Measurements from ENCODE around the gene SCNN1A.

SCNN1A gene

DNA sequence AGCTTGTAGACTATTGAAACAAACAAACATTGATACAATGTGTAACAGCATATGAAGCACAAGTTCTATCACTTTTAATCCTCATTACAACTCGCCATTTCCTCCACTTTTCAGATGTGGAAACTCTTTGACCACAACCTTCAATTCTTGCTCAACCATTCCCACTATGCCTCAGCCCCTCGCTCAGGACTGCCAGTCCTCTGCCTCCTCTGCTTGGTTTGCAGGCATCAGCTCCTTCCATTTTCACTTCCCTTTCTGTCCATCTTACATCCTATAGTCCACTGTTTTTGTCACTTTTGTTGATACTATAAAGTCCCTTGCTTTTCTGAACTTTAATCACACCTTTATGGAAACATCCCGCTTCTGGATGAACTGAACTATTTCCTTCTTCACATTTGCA is 41.2 kb upstream of the SCNN1A start:
- Histone ChIP-seq H3K4me2 (ENCODE audit: low read depth, low read length, poor library complexity, severe bottlenecking) (no peak overlapping the region), H3K36me3 (ENCODE audit: low read length) (no peaks in the 10 kb centered on the region), H3K27ac (ENCODE audit: low read depth, low read length) (no peak overlapping the region), H3K27me3 (ENCODE audit: low read length) (no peaks in the 10 kb centered on the region), H2AFZ (ENCODE audit: low read depth, low read length, severe bottlenecking) (no peak overlapping the region), H3F3A (ENCODE audit: insufficient read depth) (no peaks in the 10 kb centered on the region), H3K4me3 (ENCODE audit: insufficient read depth, low read length, poor library complexity, severe bottlenecking) (no peak overlapping the region), H3K9ac (ENCODE audit: low read length) (no peak overlapping the region), H4K20me1 (ENCODE audit: low read depth, low read length) (no peaks in the 10 kb centered on the region), H3K9me2 (replicated peaks; ENCODE audit: insufficient read depth, low read length) (no peaks in the 10 kb centered on the region), H3K9me3 (ENCODE audit: insufficient read depth, low read length) (no peaks in the 10 kb centered on the region), H3K79me2 (ENCODE audit: insufficient read depth, low read length) (no peaks in the 10 kb centered on the region)
- TF ChIP-seq, protein P1, sequence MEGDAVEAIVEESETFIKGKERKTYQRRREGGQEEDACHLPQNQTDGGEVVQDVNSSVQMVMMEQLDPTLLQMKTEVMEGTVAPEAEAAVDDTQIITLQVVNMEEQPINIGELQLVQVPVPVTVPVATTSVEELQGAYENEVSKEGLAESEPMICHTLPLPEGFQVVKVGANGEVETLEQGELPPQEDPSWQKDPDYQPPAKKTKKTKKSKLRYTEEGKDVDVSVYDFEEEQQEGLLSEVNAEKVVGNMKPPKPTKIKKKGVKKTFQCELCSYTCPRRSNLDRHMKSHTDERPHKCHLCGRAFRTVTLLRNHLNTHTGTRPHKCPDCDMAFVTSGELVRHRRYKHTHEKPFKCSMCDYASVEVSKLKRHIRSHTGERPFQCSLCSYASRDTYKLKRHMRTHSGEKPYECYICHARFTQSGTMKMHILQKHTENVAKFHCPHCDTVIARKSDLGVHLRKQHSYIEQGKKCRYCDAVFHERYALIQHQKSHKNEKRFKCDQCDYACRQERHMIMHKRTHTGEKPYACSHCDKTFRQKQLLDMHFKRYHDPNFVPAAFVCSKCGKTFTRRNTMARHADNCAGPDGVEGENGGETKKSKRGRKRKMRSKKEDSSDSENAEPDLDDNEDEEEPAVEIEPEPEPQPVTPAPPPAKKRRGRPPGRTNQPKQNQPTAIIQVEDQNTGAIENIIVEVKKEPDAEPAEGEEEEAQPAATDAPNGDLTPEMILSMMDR (IDR thresholded peaks at IDR 0.05; ENCODE audit: insufficient read depth, low read length, poor library complexity, severe bottlenecking): no peak
- TF ChIP-seq EZH2phosphoT487 (conservative IDR thresholded peaks at IDR 0.05; ENCODE audit: low read length): no peak

- H3K27me3 ChIP-seq (ENCODE audit: low read length): no peaks in the 10 kb centered on the region
- H2AFZ ChIP-seq (ENCODE audit: low read depth, low read length, severe bottlenecking): no peak overlapping the region
- H3K9me2 ChIP-seq (replicated peaks; ENCODE audit: insufficient read depth, low read length): no peaks in the 10 kb centered on the region
- no peak overlapping the region for H3K4me2 ChIP-seq (ENCODE audit: low read depth, low read length, poor library complexity, severe bottlenecking)
- no peaks in the 10 kb centered on the region for H4K20me1 ChIP-seq (ENCODE audit: low read depth, low read length)
- H3K9ac ChIP-seq (ENCODE audit: low read length): no peak overlapping the region
- no peaks in the 10 kb centered on the region for H3K36me3 ChIP-seq (ENCODE audit: low read length)
- TF ChIP-seq, protein P1 (IDR thresholded peaks at IDR 0.05; ENCODE audit: insufficient read depth, low read length, poor library complexity, severe bottlenecking): no peak
- no peak for TF ChIP-seq EZH2phosphoT487 (conservative IDR thresholded peaks at IDR 0.05; ENCODE audit: low read length)
- no peaks in the 10 kb centered on the region for H3F3A ChIP-seq (ENCODE audit: insufficient read depth)
- H3K79me2 ChIP-seq (ENCODE audit: insufficient read depth, low read length): no peaks in the 10 kb centered on the region
- H3K4me3 ChIP-seq (ENCODE audit: insufficient read depth, low read length, poor library complexity, severe bottlenecking): no peak overlapping the region
- H3K27ac ChIP-seq (ENCODE audit: low read depth, low read length): no peak overlapping the region
- no peaks in the 10 kb centered on the region for H3K9me3 ChIP-seq (ENCODE audit: insufficient read depth, low read length)
Observed at GRCh38 chr12:6407236-6407954, 32.0 kb upstream of the SCNN1A start.

DNA sequence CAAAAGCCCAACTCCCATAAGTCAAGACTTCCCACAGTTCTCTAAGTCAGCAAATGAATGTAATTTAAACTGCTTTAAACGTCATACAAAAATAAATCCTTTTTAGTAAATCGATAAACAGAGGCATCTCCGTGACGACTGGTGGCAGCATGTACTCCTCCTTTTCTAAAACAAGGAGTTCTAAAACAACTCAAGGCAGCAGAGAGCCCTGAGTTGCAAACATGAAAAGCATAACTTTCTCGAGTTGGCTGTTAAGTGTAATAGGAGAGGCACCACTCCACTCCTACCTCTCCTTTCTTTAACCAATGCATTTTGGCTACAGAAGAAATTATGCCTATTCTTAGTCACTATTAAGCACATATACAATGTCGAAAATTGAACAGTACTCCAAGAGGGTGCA is 30.6 kb upstream of the SCNN1A start:
- H3K9me2 ChIP-seq (replicated peaks; ENCODE audit: insufficient read depth, low read length): no peaks in the 10 kb centered on the region
- H3K4me3 ChIP-seq (ENCODE audit: insufficient read depth, low read length, poor library complexity, severe bottlenecking): no peak overlapping the region
- H3K36me3 ChIP-seq (ENCODE audit: low read length): no peaks in the 10 kb centered on the region
- TF ChIP-seq EZH2phosphoT487 (conservative IDR thresholded peaks at IDR 0.05; ENCODE audit: low read length): no peak
- TF ChIP-seq, protein P1 (IDR thresholded peaks at IDR 0.05; ENCODE audit: insufficient read depth, low read length, poor library complexity, severe bottlenecking): no peak
- no peak overlapping the region for H3K4me2 ChIP-seq (ENCODE audit: low read depth, low read length, poor library complexity, severe bottlenecking)
- no peaks in the 10 kb centered on the region for H4K20me1 ChIP-seq (ENCODE audit: low read depth, low read length)
- no peaks in the 10 kb centered on the region for H3K79me2 ChIP-seq (ENCODE audit: insufficient read depth, low read length)
- no peak overlapping the region for H3K27ac ChIP-seq (ENCODE audit: low read depth, low read length)
- no peaks in the 10 kb centered on the region for H3K9me3 ChIP-seq (ENCODE audit: insufficient read depth, low read length)
- H3K27me3 ChIP-seq (ENCODE audit: low read length): no peaks in the 10 kb centered on the region
- no peak overlapping the region for H2AFZ ChIP-seq (ENCODE audit: low read depth, low read length, severe bottlenecking)
- H3F3A ChIP-seq (ENCODE audit: insufficient read depth): no peaks in the 10 kb centered on the region
- H3K9ac ChIP-seq (ENCODE audit: low read length): no peak overlapping the region
